Embryonic facial prominence (tissue), 1 donor: ENCODE measurements around the gene NOP53.
"Not testable (repeated sequence)": the region's sequence is repeated elsewhere in the genome, so short reads cannot be mapped to it uniquely, and the experiment has no call there.

Source experiments
- DNase-seq: peaks from one replicate; pipeline ENCODE4 v3.0.0-alpha.2; 2016; ENCODE audit errors: extremely low spot score

The NOP53 gene

DNA sequence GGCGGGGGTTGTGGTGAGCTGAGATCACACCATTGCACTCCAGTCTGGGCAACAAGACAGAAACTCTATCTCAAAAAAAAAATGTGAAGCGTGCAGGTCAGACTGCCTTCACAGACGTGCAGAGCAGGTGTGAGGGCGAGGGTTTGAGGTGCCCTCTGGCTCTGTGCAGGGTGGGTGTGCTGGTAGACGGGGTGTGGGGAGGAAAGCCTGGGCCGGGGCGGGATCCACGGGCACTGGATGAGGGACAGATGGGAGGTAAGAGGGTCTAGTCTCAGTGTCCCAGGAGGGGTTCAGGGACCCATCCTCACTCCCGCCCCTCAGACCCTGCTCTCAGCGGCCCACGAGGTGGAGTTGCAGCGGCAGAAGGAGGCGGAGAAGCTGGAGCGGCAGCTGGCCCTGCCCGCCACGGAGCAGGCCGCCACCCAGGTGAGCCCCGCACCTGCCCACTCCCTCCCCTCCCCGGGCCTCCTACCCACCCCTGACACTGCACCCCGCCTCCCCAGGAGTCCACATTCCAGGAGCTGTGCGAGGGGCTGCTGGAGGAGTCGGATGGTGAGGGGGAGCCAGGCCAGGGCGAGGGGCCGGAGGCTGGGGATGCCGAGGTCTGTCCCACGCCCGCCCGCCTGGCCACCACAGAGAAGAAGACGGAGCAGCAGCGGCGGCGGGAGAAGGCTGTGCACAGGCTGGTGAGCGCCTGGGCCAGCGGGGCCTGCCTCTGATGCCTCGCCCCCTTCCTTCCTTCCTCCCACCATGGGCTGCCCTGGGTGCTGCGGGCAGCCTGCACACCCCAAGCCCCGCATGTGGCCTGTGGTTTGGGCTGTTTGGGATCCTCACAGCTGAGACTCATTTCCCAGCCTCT is 9.1 kb downstream of the NOP53 start:
- no peak for DNase-seq

DNA sequence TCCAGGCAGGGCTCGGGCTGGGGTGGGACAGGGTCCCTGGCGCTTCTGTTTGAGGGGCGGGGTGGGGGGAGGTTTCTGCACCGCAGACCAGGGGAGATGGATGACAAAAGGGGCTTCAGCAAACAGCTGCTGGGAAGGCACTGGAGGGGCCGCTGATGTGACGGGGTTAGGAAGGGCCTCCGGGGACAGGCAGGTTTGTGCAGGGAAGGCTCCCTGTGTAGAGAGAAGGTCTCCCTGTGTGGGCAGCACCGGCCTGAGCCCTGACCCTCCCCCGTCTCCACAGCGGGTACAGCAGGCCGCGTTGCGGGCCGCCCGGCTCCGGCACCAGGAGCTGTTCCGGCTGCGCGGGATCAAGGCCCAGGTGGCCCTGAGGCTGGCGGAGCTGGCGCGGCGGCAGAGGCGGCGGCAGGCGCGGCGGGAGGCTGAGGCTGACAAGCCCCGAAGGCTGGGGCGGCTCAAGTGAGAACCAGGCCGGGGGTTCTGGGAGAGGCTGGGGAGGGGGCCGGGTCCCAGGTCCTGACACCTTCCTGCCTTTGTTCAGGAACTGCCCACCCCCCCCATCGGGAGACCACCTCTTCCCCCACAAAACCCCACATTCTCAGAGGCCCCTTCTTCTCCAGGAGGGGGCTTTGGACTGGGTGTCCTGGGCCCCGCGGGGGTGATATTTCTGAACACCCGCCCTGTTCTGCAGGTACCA is 9.9 kb downstream of the NOP53 start:
- no peak for DNase-seq

- no peak for DNase-seq
Observed at GRCh38 chr19:47755762-47756626, 10.6 kb downstream of the NOP53 start.

GRCh38 chr19:47756627-47756929 is 11.2 kb downstream of the NOP53 start:
- DNase-seq: no peak

DNA sequence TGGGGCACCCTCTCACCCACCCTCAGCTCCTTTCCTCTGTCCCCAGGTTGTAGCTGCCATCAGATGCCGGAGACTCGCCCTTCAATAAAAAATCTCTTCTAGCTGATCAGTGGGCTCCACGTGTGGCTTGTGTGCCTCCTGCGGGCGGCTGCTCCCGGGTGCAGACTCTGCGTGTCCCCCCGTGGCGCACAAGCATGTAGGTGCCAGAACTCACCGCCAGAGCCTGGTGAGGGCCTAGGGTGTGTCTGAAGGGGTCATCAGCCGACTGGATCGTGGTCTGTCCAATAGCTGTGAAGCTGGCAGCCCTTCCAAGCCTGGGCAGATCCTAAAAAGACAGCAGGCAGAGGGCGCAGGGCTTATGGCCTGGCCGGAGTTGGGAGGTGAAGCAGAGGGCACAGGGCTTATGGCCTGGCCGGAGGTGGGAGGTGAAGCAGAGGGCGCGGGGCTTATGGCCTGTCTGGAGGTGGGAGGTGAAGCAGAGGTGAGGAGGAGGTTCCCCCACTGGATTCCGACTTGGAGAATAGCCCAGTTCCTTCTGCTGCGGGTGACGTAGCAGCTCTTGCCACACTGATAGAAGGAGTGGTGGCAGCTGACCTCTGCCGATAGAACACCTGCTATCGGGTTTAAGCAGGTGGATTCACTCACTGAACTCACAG is 11.7 kb downstream of the NOP53 start:
- no peak for DNase-seq

DNA sequence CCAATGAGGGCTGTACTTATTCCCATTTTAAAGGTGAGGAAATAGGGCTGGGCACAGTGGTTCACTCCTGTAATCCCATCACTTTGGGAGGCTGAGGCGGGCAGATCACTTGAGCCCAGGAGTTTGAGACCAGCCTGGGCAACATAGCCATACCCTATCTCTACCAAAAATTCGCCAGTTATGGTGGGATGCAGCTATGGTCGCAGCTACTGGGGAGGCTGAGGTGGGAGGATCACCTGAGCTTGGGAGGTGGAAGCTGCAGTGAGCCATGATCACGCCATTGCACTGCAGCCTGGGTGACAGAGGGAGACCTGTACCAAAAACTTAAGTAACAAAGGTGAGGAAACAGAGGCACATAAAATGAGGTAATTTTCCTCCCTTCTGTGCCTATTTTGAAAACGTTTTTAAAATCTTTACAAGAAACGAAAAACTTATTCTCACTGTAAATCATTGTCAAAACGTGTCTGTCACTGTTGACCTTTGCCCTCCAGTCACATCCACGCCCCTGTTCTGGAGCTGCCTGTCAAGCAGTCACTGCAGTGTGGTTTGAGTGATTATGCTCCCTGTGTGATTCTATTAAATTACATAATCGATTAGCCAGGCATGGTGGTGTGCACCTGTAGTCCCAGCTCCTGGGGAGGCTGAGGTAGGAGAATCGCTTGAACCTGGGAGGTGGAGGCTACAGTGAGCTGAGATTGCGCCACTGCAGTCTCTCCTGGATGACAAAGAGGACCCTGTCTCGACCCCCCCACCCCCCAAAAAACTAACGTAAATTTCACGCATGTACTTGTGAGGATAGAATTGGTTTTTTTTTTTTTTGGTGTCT is 12.5 kb downstream of the NOP53 start:
- no peak for DNase-seq

GRCh38 chr19:47758443-47758804 is 13.1 kb downstream of the NOP53 start:
- DNase-seq: no peak

GRCh38 chr19:47760632-47760999 is 15.3 kb downstream of the NOP53 start:
- no peak for DNase-seq

DNA sequence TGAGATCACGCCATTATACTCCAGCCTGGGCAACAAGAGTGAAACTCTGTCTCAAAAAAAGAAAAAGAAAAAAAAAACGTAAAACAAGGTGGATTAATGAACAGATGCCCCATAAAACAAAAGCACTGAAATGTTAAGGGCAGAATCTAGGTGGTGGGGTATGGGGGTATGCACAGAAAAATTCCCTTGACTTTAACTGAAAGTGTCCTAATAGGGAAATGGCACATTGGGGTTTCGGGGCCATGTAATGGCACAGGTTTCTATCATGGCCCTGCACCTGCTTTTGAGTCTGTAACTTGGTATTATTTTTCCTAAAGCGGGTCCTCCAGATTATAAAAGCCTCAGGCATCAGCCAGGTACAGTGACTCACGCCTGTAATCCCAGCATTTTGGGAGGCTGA is 16.2 kb downstream of the NOP53 start:
- no peak for DNase-seq

DNA sequence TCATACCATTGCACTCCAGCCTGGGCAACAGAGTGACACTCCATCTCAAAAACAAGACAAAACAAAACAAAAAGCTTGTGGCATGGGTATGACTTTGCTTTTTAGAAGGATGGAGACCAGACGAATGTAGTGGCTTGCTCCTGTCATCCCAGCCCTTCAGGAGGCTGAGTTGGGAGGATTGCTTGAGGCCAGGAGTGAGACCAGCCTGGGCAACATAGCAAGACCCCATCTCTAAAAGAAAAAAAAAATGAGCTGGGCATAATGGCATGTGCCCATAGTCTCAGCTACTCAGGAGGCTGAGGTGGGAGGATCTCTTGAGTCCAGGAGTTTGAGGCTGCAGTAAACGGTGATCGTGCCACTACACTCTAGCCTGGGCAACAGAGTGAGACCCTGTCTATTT is 16.8 kb downstream of the NOP53 start:
- DNase-seq: no peak

GRCh38 chr19:47762615-47763308 is 17.4 kb downstream of the NOP53 start:
- no peak for DNase-seq

DNA sequence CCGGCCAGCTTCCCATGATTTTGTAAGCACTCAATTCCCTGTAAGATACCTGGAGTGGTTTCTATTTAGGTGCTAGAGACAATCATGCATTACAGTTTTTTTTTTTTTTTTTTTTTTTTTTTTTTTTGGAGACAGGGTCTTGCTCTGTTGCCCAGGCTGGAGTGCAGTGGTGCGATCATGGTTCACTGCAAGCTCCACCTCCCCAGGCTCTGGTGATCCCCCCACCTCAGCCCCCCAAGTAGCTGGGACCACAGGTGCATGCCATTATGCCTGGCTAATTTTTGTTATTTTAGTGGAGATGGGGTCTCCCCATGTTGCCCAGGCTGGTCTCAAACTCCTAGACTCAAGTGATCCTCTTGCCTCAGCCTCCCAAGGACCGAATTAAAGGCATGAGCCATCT is 19.4 kb downstream of the NOP53 start:
- DNase-seq: not testable (repeated sequence)

DNA sequence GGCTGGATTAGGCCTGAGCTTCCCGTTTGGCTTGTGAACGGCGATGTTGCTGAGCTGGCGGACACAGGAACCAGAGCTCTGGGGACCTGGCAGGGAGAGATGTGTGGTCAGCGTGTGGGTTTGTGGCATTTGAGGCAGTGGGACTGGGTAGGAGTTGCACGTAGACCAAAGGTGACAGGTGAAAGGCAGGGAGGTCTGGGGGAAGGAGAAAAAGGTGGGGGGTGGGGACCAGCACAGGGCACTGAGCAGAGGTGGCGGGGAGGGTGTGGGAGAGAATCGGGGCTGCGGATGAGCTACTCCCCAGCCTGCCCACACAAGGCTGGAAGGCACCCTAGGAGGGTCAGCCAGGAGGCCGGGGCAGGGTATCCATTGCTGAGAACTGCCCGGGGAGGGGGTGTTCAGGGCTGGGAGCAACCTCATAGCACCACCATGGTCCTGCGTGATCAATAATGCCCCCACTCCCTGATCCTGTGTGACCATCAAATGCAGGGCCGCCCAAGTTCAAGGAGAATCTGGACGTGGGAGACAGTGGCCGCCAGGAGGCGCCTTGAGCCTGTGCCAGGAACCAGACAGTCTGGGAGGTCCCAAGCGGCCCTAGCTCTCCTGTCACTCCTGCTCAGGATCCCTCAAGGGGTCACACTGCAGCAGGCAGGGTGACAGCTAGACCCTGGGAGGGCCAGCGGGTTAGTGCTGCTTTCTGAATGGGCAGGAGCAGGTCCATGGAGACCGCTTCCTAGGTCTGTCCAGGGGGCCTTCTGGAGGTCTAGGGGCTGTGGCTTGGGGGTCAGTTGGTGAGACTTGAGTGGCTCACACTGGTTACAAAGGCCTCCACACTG is 20.4 kb downstream of the NOP53 start:
- DNase-seq: no peak

DNA sequence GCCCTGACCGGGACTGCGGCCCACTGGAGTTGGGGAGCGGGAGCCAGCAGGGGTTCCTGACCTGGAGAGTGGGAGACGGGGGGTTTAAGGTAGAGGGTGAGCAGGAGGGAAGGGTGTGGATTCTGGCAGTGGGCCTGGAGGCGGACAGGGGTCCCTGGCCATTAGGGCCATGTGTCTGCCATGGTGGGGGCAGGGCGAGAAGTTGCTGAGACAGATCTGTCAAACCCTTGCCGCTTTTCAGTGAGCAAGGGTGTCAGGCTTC is 20.9 kb downstream of the NOP53 start:
- DNase-seq: no peak

GRCh38 chr19:47766670-47767069 is 21.3 kb downstream of the NOP53 start:
- DNase-seq: no peak

GRCh38 chr19:47767349-47767748 is 22.0 kb downstream of the NOP53 start:
- DNase-seq: no peak

DNA sequence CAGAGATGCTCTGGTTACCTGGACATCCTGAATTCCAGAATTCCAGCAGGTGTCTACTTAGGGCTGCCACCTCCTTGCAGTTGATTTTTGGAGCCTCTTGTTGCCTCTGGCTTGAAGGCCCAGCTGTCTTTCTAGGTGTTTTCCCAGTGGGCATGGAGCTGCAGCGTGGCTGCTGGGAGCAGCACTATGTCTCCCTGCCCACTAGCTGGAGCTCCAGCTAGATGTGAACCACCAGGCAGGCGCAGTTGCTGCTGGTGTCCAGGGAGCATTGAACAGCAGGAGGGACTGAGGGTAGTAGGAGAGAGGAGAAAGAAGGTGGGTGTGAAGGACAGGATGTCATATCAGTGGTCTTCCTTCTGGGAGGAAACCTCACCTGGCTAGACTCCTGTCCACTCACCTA is 23.3 kb downstream of the NOP53 start:
- DNase-seq: no peak

GRCh38 chr19:47769534-47769933 is 24.2 kb downstream of the NOP53 start:
- no peak for DNase-seq

DNA sequence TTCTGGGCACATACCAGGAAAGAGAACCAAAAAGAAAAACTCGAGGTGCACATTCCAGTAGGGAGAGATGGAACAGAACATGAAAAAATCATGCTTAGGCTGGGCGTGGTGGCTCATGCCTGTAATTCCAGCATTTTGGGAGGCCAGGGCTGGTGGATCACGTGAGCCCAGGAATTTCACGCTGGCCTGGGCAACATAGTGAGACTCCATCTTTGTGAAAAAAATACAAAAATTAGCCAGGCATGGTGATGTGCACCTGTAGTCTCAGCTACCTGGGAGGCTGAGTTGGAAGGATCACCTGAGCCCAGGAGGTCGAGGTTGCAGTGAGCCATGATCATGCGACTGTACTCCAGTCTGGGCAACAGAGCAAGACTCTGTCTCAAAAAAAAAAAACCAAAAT is 25.9 kb downstream of the NOP53 start:
- not testable (repeated sequence) for DNase-seq

DNA sequence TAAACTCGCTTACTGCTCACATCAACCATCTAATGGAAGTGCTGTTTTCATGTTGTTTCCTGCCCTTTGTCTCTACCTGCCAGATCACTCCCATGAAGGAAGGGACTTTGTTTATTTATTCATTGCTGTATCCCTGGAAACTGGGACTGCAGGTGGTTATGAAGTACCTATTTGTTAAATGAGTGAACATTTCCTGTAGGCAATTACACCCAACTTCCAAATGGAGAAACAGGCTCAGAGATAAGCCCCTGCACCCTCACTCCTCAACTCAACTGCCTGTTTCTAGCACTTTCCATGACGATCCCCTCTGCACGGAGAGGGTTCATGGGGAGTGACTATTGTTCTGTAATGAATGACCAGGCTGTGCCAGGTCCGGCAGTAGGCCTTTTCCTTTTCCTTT is 31.2 kb downstream of the NOP53 start:
- DNase-seq: no peak
